CD14-positive monocyte (primary cell): ENCODE results near the gene ARHGEF19. TPM values are rescaled to one million over a fixed set of nuclear protein-coding genes. Genes with fewer than 3 reads are reported as not detected.

Experiments
- DNase-seq, 3 donors: peaks; one replicate each; pipeline ENCODE4 v3.0.0-alpha.2; 2011 to 2022
- H2AFZ ChIP-seq: 2 replicates; pipeline ENCODE4 v1.6.0; 2012; ENCODE audit warnings: mild to moderate bottlenecking, low read depth, low read length, inconsistent platforms; ENCODE audit not compliant: insufficient read depth, poor library complexity, severe bottlenecking
- H3K27ac ChIP-seq, 2 donors: 1 replicate in 1 of 2; 2 replicates in 1 of 2; pipeline ENCODE4 v1.5.1; 2012 to 2013; ENCODE audit warnings: low read length in 2 of 2, control low read depth in 1 of 2, inconsistent platforms in 1 of 2, low read depth in 1 of 2, mild to moderate bottlenecking in 1 of 2
- H3K27me3 ChIP-seq, 2 donors: one replicate each; pipeline versions ENCODE4 v1.6.0 to v1.6.1; 2011 to 2013; ENCODE audit warnings: low read length in 2 of 2; ENCODE audit not compliant: control insufficient read depth in 2 of 2, insufficient read depth in 2 of 2
- H3K36me3 ChIP-seq, 2 donors: replicated peaks in 1 of 2; 1 replicate in 1 of 2; 2 replicates in 1 of 2; pipeline versions ENCODE4 v1.5.1 to v1.6.1; 2012 to 2013; ENCODE audit warnings: low read length in 2 of 2, control low read depth in 1 of 2, inconsistent platforms in 1 of 2, mild to moderate bottlenecking in 1 of 2; ENCODE audit not compliant: insufficient read depth in 2 of 2, control insufficient read depth in 1 of 2
- H3K4me1 ChIP-seq, 2 donors: 1 replicate in 1 of 2; 2 replicates in 1 of 2; pipeline versions ENCODE4 v1.5.1 to v1.6.1; 2012 to 2013; ENCODE audit warnings: low read length in 2 of 2, control low read depth in 1 of 2, inconsistent platforms in 1 of 2, mild to moderate bottlenecking in 1 of 2, moderate library complexity in 1 of 2; ENCODE audit not compliant: insufficient read depth in 2 of 2, control insufficient read depth in 1 of 2
- H3K4me2 ChIP-seq: replicated peaks from 2 replicates; pipeline ENCODE3; 2012; ENCODE audit warnings: low read length, moderate library complexity, mild to moderate bottlenecking; ENCODE audit not compliant: poor library complexity, severe bottlenecking; ENCODE audit errors: extremely low read depth
- H3K4me3 ChIP-seq, 3 experiments: fragments of 200-600 bp in 1 of 3; sonication (generic) in 1 of 3; replicated peaks in 1 of 3; 1 replicate in 2 of 3; 2 replicates in 1 of 3; pipeline ENCODE4 v1.5.1; 2011 to 2013; ENCODE audit warnings: low read length in 3 of 3, mild to moderate bottlenecking in 3 of 3, control low read depth in 2 of 3, low read depth in 2 of 3, inconsistent platforms in 1 of 3, moderate library complexity in 1 of 3
- H3K79me2 ChIP-seq: 2 replicates; pipeline ENCODE4 v1.6.0; 2012; ENCODE audit warnings: mild to moderate bottlenecking, control low read depth, inconsistent platforms, low read length, moderate library complexity; ENCODE audit not compliant: insufficient read depth
- H3K9ac ChIP-seq: 2 replicates; pipeline ENCODE4 v1.6.0; 2017; ENCODE audit warnings: low read length, mild to moderate bottlenecking; ENCODE audit not compliant: insufficient read depth, poor library complexity, severe bottlenecking
- H3K9me3 ChIP-seq, 2 donors: replicated peaks in 1 of 2; 1 replicate in 1 of 2; 2 replicates in 1 of 2; pipeline versions ENCODE4 v1.5.1 to v1.6.1; 2012 to 2013; ENCODE audit warnings: low read length in 2 of 2, control low read depth in 1 of 2; ENCODE audit not compliant: control insufficient read depth in 1 of 2, insufficient read depth in 1 of 2
- H4K20me1 ChIP-seq: 2 replicates; pipeline ENCODE4 v1.6.0; 2012; ENCODE audit warnings: mild to moderate bottlenecking, low read length, control low read depth, moderate library complexity; ENCODE audit not compliant: insufficient read depth
- H3K27ac Mint-ChIP-seq, 7 donors: one replicate each; pipeline ENCODE4 v1.8.0; 2020; ENCODE audit warnings: mild to moderate bottlenecking in 7 of 7, mixed read lengths in 7 of 7, moderate library complexity in 6 of 7, inconsistent platforms in 2 of 7
- H3K27me3 Mint-ChIP-seq, 3 donors: one replicate each; pipeline ENCODE4 v1.8.0; 2021 to 2022; ENCODE audit warnings: low read depth in 3 of 3, mild to moderate bottlenecking in 3 of 3, mixed read lengths in 3 of 3, moderate library complexity in 3 of 3, inconsistent platforms in 1 of 3
- H3K36me3 Mint-ChIP-seq, 2 donors: one replicate each; pipeline ENCODE4 v1.8.0; 2020; ENCODE audit warnings: mixed read lengths in 2 of 2, inconsistent platforms in 1 of 2, mild to moderate bottlenecking in 1 of 2
- H3K4me1 Mint-ChIP-seq: one replicate; pipeline ENCODE4 v1.8.0; 2020; ENCODE audit warnings: mild to moderate bottlenecking, mixed read lengths
- H3K4me3 Mint-ChIP-seq, 2 donors: one replicate each; pipeline ENCODE4 v1.8.0; 2020; ENCODE audit warnings: mild to moderate bottlenecking in 2 of 2, mixed read lengths in 2 of 2, moderate library complexity in 1 of 2
- H3K9me3 Mint-ChIP-seq, 7 donors: one replicate each; pipeline ENCODE4 v1.8.0; 2020 to 2022; ENCODE audit warnings: mixed read lengths in 7 of 7, mild to moderate bottlenecking in 6 of 7, moderate library complexity in 6 of 7, inconsistent platforms in 2 of 7
- WGBS: methylation state at CpG from one replicate; pipeline ENCODE4 v1.1.5; 2013; ENCODE audit warnings: missing lambda C conversion rate; ENCODE audit not compliant: insufficient coverage; 5-methylcytosine and 5-hydroxymethylcytosine counted together
- intact Hi-C, 2 donors: fragments of 100-400 bp; cut with micrococcal nuclease; formaldehyde crosslinking; loops; one replicate each; pipeline versions ENCODE4 v1.15.0 to v1.15.1; 2023
- polyA plus RNA-seq, 3 donors: library from polyadenylated mRNA; depleted of rRNA in 1 of 3; unstranded in 2 of 3; stranded (reverse) in 1 of 3; fragments of 300-500 nt in 2 of 3; fragments of >200 nt in 1 of 3; fragmentation: Illumina TruSeq in 2 of 3; gene quantifications; 1 replicate in 2 of 3; 2 replicates in 1 of 3; pipeline ENCODE4 v1.2.3, GENCODE V29; 2012 to 2021
- TF ChIP-seq, protein P1 (sequence below): fragments of 200-600 bp; IDR thresholded peaks from one replicate; pipeline ENCODE4 v1.8.0; 2022; ENCODE audit warnings: antibody characterized with exemption, mild to moderate bottlenecking

The ARHGEF19 gene
- polyA plus RNA-seq, 3 donors: 2.2 to 7.9 (median 2.3) TPM

DNA sequence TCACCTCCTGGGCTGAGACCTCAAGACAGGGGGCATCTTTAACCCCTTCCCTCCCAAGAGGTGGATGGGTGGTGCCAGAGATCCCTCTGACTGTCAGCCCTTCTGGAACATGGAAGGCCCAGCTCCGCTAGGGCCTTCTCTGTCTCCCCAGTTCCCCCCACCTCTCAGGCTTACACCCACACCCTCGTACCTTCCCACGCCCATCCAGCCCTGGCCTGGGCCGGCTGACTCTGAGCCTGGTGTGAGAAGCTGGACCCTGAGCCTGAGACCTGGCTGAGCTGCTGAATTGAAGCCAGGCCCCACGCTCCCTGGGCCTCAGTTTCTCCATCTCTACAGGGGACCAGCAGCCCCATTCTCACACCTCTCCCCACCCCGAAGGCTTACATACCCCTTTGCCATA, 61.9 kb downstream of the ARHGEF19 start:
- Mint-ChIP-seq H3K9me3 (peaks cover 0 to 2% (median 0%) of the 10 kb centered on the region in 7 donors), H3K27ac (no peak overlapping the region), H3K4me3 (no peak overlapping the region), H3K36me3 (no peaks in the 10 kb centered on the region), H3K27me3 (peaks cover 17 to 37% (median 31%) of the 10 kb centered on the region in 3 donors), H3K4me1 (peaks cover 22% of the 10 kb centered on the region)
- TF ChIP-seq, protein P1, sequence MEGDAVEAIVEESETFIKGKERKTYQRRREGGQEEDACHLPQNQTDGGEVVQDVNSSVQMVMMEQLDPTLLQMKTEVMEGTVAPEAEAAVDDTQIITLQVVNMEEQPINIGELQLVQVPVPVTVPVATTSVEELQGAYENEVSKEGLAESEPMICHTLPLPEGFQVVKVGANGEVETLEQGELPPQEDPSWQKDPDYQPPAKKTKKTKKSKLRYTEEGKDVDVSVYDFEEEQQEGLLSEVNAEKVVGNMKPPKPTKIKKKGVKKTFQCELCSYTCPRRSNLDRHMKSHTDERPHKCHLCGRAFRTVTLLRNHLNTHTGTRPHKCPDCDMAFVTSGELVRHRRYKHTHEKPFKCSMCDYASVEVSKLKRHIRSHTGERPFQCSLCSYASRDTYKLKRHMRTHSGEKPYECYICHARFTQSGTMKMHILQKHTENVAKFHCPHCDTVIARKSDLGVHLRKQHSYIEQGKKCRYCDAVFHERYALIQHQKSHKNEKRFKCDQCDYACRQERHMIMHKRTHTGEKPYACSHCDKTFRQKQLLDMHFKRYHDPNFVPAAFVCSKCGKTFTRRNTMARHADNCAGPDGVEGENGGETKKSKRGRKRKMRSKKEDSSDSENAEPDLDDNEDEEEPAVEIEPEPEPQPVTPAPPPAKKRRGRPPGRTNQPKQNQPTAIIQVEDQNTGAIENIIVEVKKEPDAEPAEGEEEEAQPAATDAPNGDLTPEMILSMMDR: no peak
- Histone ChIP-seq H3K9ac (no peak overlapping the region), H3K9me3 (no peaks in the 10 kb centered on the region), H3K27me3 (peaks cover 5 to 22% of the 10 kb centered on the region in 2 donors), H3K27ac (no peak overlapping the region), H3K4me2 (no peak overlapping the region), H4K20me1 (no peaks in the 10 kb centered on the region), H3K36me3 (no peaks in the 10 kb centered on the region), H3K4me1 (peaks cover 20% of the 10 kb centered on the region in 2 donors), H3K79me2 (no peaks in the 10 kb centered on the region), H2AFZ (no peak overlapping the region), H3K4me3 (no peak overlapping the region)
- intact Hi-C loops: no loop called here
- 79% methylated on average over 5 of the region's 6 CpGs for WGBS
- DNase-seq: no peak

DNA sequence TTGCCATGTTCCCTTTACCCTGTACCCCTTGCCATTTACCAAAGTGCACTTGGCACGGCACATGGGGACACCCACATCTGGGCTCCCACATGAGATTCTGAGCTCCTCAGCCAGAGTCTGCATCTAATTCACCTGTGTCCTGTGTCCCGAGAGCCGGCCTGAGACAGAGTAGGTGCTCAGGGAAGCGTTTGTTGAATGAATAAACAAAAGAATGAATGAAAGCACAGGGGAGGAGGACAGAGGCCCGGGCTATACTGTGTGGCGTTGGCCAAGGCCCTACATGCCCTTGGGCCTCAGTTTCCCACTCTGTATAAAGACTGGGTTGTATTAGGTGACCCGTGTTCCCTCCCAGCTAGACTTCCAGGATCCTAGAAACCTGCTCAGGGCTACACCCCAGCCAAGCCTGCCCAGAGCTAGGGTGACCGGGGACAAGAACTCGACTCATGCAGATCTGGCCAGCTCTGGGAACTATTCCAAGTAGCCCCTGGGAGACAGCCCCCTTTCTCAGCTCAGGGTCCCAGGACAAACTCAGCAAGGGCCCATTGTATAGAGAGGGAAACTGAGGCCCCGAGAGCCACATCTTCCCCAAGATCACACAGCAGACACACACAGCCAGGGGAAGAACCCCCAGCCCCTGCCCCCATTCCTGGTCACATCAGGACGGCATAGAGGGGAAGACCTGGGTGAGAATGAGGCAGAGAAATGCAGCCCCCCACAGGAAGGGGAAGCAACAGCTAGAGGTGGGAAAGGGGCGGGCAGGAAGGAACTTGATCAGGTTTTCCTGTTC, 62.6 kb downstream of the ARHGEF19 start:
- no peaks in the 10 kb centered on the region for H3K36me3 Mint-ChIP-seq
- H3K4me3 ChIP-seq: no peak overlapping the region
- H3K4me1 Mint-ChIP-seq: peaks cover 16% of the 10 kb centered on the region
- intact Hi-C loops: no loop called here
- H4K20me1 ChIP-seq: no peaks in the 10 kb centered on the region
- DNase-seq: no peak
- no peaks in the 10 kb centered on the region for H3K79me2 ChIP-seq
- no peak overlapping the region for H3K27ac ChIP-seq
- H3K9me3 Mint-ChIP-seq: peaks cover 0 to 2% (median 0%) of the 10 kb centered on the region in 7 donors
- H3K36me3 ChIP-seq: no peaks in the 10 kb centered on the region
- no peak overlapping the region for H3K9ac ChIP-seq
- H3K27me3 ChIP-seq: peaks cover 0 to 16% of the 10 kb centered on the region in 2 donors
- no peak overlapping the region for H3K4me2 ChIP-seq
- H3K27me3 Mint-ChIP-seq: peaks cover 11 to 34% (median 25%) of the 10 kb centered on the region in 3 donors
- TF ChIP-seq, protein P1: no peak
- WGBS: 98% methylated on average over 5 of the region's 12 CpGs
- H2AFZ ChIP-seq: no peak overlapping the region
- H3K4me3 Mint-ChIP-seq: no peak overlapping the region
- no peaks in the 10 kb centered on the region for H3K9me3 ChIP-seq
- H3K27ac Mint-ChIP-seq: peak overlapping the region in 1 of 7 donors; percentile 46
- peaks cover 14% of the 10 kb centered on the region in 2 donors for H3K4me1 ChIP-seq
